Activated naive CD4-positive, alpha-beta T cell treated with anti-CD3 and anti-CD28 coated beads for 36 hours (primary cell): Measurements from ENCODE around the gene PTPRN2. TPM values are rescaled to one million over a fixed set of nuclear protein-coding genes. Genes with fewer than 3 reads are reported as not detected.

Experiments used
- CTCF ChIA-PET: fragments of 350-600 bp; sonication (Branson Sonifier 250); formaldehyde crosslinking; loops from one replicate; lab custom pipeline; 2021; ENCODE audit warnings: antibody characterized with exemption; lab: Charles Lee
- DNase-seq: peaks from one replicate; pipeline ENCODE4 v3.0.0-alpha.2; 2020
- H3K27ac Mint-ChIP-seq: one replicate; pipeline ENCODE4 v1.8.0; 2021; ENCODE audit warnings: mild to moderate bottlenecking, mixed read lengths
- H3K27me3 Mint-ChIP-seq: one replicate; pipeline ENCODE4 v1.8.0; 2021; ENCODE audit warnings: low read depth, mixed read lengths
- H3K36me3 Mint-ChIP-seq: one replicate; pipeline ENCODE4 v1.8.0; 2021; ENCODE audit warnings: low read depth, mixed read lengths
- H3K4me1 Mint-ChIP-seq: one replicate; pipeline ENCODE4 v1.8.0; 2021; ENCODE audit warnings: low read depth, mixed read lengths
- H3K4me3 Mint-ChIP-seq: one replicate; pipeline ENCODE4 v1.8.0; 2021; ENCODE audit warnings: mild to moderate bottlenecking, moderate library complexity, mixed read lengths
- H3K9me3 Mint-ChIP-seq: one replicate; pipeline ENCODE4 v1.8.0; 2021; ENCODE audit warnings: mixed read lengths
- intact Hi-C: fragments of 100-400 bp; cut with micrococcal nuclease; formaldehyde crosslinking; loops from one replicate; pipeline ENCODE4 v1.15.1; 2023
- total RNA-seq, 2 experiments: library from RNA; stranded (reverse); gene quantifications; one replicate each; pipeline ENCODE4 v1.2.3, GENCODE V29; 2021

The PTPRN2 gene
- total RNA-seq, 2 experiments from 2014 or later = 0.54 to 0.62 TPM

GRCh38 chr7:158448430-158449100, 139.1 kb downstream of the PTPRN2 start:
- no peak for DNase-seq
- CTCF ChIA-PET = no interaction called here

GRCh38 chr7:158447506-158448171, 140.0 kb downstream of the PTPRN2 start:
- no peaks in the 10 kb centered on the region for H3K4me1 Mint-ChIP-seq
- no peaks in the 10 kb centered on the region for H3K9me3 Mint-ChIP-seq
- intact Hi-C loops = no loop called here
- H3K36me3 Mint-ChIP-seq = no peaks in the 10 kb centered on the region
- H3K27ac Mint-ChIP-seq = no peak overlapping the region
- DNase-seq = no peak
- CTCF ChIA-PET = interaction anchor here (0.7 kb wide), 1 partner anchor 199 kb away, joined by 3 read pairs; no protein-coding TSS in a partner anchor
- H3K27me3 Mint-ChIP-seq = peaks cover 3% of the 10 kb centered on the region
- no peak overlapping the region for H3K4me3 Mint-ChIP-seq

More at GRCh38 chr7:158448430-158449100, 139.1 kb downstream of the PTPRN2 start:
- Mint-ChIP-seq H3K27ac (no peak overlapping the region), H3K4me3 (no peak overlapping the region), H3K9me3 (no peaks in the 10 kb centered on the region), H3K27me3 (peaks cover 3% of the 10 kb centered on the region), H3K36me3 (no peaks in the 10 kb centered on the region), H3K4me1 (no peaks in the 10 kb centered on the region)
- intact Hi-C loops = no loop called here

- Mint-ChIP-seq H3K4me1 (no peaks in the 10 kb centered on the region), H3K9me3 (no peaks in the 10 kb centered on the region), H3K36me3 (no peaks in the 10 kb centered on the region), H3K27ac (no peak overlapping the region), H3K27me3 (peaks cover 3% of the 10 kb centered on the region), H3K4me3 (no peak overlapping the region)
- intact Hi-C loops = no loop called here
- CTCF ChIA-PET = interaction anchor here (0.7 kb wide), 1 partner anchor 200 kb away, joined by 3 read pairs; no protein-coding TSS in a partner anchor
- DNase-seq = no peak
Observed at GRCh38 chr7:158447151-158447505, 140.5 kb downstream of the PTPRN2 start.

- Mint-ChIP-seq H3K4me3 (no peak overlapping the region), H3K9me3 (no peaks in the 10 kb centered on the region), H3K27me3 (peaks cover 3% of the 10 kb centered on the region), H3K27ac (no peak overlapping the region), H3K36me3 (no peaks in the 10 kb centered on the region), H3K4me1 (no peaks in the 10 kb centered on the region)
- intact Hi-C loops = no loop called here
- no peak for DNase-seq
- CTCF ChIA-PET = interaction anchor here (0.7 kb wide), 1 partner anchor 200 kb away, joined by 3 read pairs; no protein-coding TSS in a partner anchor
Observed at GRCh38 chr7:158446706-158447105, 140.9 kb downstream of the PTPRN2 start.

- Mint-ChIP-seq H3K27me3 (peaks cover 3% of the 10 kb centered on the region), H3K4me3 (no peak overlapping the region), H3K36me3 (no peaks in the 10 kb centered on the region), H3K27ac (no peak overlapping the region), H3K4me1 (no peaks in the 10 kb centered on the region), H3K9me3 (peaks cover 3% of the 10 kb centered on the region)
- intact Hi-C loops = no loop called here
- CTCF ChIA-PET = no interaction called here
- DNase-seq = no peak
Observed at GRCh38 chr7:158446281-158446680, 141.3 kb downstream of the PTPRN2 start.

- H3K27ac Mint-ChIP-seq = no peak overlapping the region
- H3K36me3 Mint-ChIP-seq = no peaks in the 10 kb centered on the region
- intact Hi-C loops = no loop called here
- DNase-seq = no peak
- peaks cover 7% of the 10 kb centered on the region for H3K9me3 Mint-ChIP-seq
- no peaks in the 10 kb centered on the region for H3K4me1 Mint-ChIP-seq
- CTCF ChIA-PET = no interaction called here
- H3K27me3 Mint-ChIP-seq = peaks cover 1% of the 10 kb centered on the region
- H3K4me3 Mint-ChIP-seq = no peak overlapping the region
Observed at GRCh38 chr7:158445421-158446175, 142.0 kb downstream of the PTPRN2 start.

GRCh38 chr7:158444501-158445420, 142.9 kb downstream of the PTPRN2 start:
- CTCF ChIA-PET = no interaction called here
- no peak overlapping the region for H3K27ac Mint-ChIP-seq
- intact Hi-C loops = no loop called here
- no peak for DNase-seq
- peaks cover 7% of the 10 kb centered on the region for H3K9me3 Mint-ChIP-seq
- H3K4me1 Mint-ChIP-seq = no peaks in the 10 kb centered on the region
- H3K36me3 Mint-ChIP-seq = no peaks in the 10 kb centered on the region
- no peaks in the 10 kb centered on the region for H3K27me3 Mint-ChIP-seq
- H3K4me3 Mint-ChIP-seq = no peak overlapping the region

- Mint-ChIP-seq H3K4me1 (no peaks in the 10 kb centered on the region), H3K27ac (no peak overlapping the region), H3K4me3 (no peak overlapping the region), H3K36me3 (no peaks in the 10 kb centered on the region), H3K9me3 (peaks cover 7% of the 10 kb centered on the region), H3K27me3 (no peaks in the 10 kb centered on the region)
- CTCF ChIA-PET = no interaction called here
- no peak for DNase-seq
- intact Hi-C loops = no loop called here
Observed at GRCh38 chr7:158443688-158444483, 143.7 kb downstream of the PTPRN2 start.

GRCh38 chr7:158443014-158443687, 144.5 kb downstream of the PTPRN2 start:
- H3K27me3 Mint-ChIP-seq = peaks cover 4% of the 10 kb centered on the region
- no peaks in the 10 kb centered on the region for H3K4me1 Mint-ChIP-seq
- DNase-seq = no peak
- peaks cover 7% of the 10 kb centered on the region for H3K9me3 Mint-ChIP-seq
- no peak overlapping the region for H3K4me3 Mint-ChIP-seq
- H3K27ac Mint-ChIP-seq = no peak overlapping the region
- intact Hi-C loops = no loop called here
- no peaks in the 10 kb centered on the region for H3K36me3 Mint-ChIP-seq
- CTCF ChIA-PET = interaction anchor here (0.6 kb wide), 1 partner anchor 88 kb away, joined by 7 read pairs; no protein-coding TSS in a partner anchor

GRCh38 chr7:158442260-158442659, 145.4 kb downstream of the PTPRN2 start:
- H3K27me3 Mint-ChIP-seq = peaks cover 5% of the 10 kb centered on the region
- CTCF ChIA-PET = no interaction called here
- H3K9me3 Mint-ChIP-seq = peaks cover 7% of the 10 kb centered on the region
- no peak overlapping the region for H3K27ac Mint-ChIP-seq
- no peak overlapping the region for H3K4me3 Mint-ChIP-seq
- intact Hi-C loops = no loop called here
- no peaks in the 10 kb centered on the region for H3K4me1 Mint-ChIP-seq
- DNase-seq = no peak
- H3K36me3 Mint-ChIP-seq = no peaks in the 10 kb centered on the region

- H3K4me1 Mint-ChIP-seq = no peaks in the 10 kb centered on the region
- H3K36me3 Mint-ChIP-seq = no peaks in the 10 kb centered on the region
- CTCF ChIA-PET = no interaction called here
- H3K4me3 Mint-ChIP-seq = no peak overlapping the region
- DNase-seq = no peak
- peaks cover 17% of the 10 kb centered on the region for H3K27me3 Mint-ChIP-seq
- intact Hi-C loops = no loop called here
- no peak overlapping the region for H3K27ac Mint-ChIP-seq
- peaks cover 7% of the 10 kb centered on the region for H3K9me3 Mint-ChIP-seq
Observed at GRCh38 chr7:158439035-158439434, 148.6 kb downstream of the PTPRN2 start.
